ENCODE data around the gene OR10A3. TPM values are rescaled to one million over a fixed set of nuclear protein-coding genes. Genes with fewer than 3 reads are reported as not detected.
"Not testable (repeated sequence)": the region's sequence is repeated elsewhere in the genome, so short reads cannot be mapped to it uniquely, and the experiment has no call there.

Gene OR10A3, protein sequence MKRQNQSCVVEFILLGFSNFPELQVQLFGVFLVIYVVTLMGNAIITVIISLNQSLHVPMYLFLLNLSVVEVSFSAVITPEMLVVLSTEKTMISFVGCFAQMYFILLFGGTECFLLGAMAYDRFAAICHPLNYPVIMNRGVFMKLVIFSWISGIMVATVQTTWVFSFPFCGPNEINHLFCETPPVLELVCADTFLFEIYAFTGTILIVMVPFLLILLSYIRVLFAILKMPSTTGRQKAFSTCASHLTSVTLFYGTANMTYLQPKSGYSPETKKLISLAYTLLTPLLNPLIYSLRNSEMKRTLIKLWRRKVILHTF
- total RNA-seq (not detected in 2 replicates), polyA plus RNA-seq (not detected in 2 replicates)

DNA sequence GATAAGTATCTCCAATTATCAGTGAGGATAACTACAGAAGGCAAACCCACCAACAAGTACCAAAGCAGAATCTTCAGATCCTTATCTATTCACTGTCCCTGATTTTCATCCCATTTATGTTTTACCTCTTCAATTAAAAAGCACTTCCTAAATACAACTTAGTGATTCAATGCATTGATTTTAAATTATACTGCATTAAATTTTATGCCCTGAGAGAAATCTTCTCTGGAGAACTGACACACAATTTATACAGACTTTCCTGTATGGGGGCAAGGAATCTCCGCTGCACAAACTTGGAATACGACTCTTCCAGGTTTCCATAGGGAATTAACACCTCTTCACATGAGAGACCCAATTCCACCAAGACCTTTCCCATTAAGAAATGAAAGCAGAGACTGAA is at the start of gene OR10A3:
Gene OR10A3, minus strand, starts transcription at position 101 of the 400 bp plus-strand sequence. CDS start 2,188 bp downstream, outside the sequence.
- DNase-seq (ENCODE audit: low read depth in 1 of 2, low spot score in 1 of 2), result no peak
- Histone ChIP-seq H3K4me3 (no peak within 1 kb of the TSS), H3K27ac (no peak within 1 kb of the TSS), H3K9me3 (ENCODE audit: low read depth) (no peaks in the 10 kb centered on the region), H3K4me1 (ENCODE audit: low read depth) (no peaks in the 10 kb centered on the region), H3K36me3 (no peaks in the 10 kb centered on the region), H3K27me3 (no peaks in the 10 kb centered on the region)
- TF ChIP-seq, protein P1, sequence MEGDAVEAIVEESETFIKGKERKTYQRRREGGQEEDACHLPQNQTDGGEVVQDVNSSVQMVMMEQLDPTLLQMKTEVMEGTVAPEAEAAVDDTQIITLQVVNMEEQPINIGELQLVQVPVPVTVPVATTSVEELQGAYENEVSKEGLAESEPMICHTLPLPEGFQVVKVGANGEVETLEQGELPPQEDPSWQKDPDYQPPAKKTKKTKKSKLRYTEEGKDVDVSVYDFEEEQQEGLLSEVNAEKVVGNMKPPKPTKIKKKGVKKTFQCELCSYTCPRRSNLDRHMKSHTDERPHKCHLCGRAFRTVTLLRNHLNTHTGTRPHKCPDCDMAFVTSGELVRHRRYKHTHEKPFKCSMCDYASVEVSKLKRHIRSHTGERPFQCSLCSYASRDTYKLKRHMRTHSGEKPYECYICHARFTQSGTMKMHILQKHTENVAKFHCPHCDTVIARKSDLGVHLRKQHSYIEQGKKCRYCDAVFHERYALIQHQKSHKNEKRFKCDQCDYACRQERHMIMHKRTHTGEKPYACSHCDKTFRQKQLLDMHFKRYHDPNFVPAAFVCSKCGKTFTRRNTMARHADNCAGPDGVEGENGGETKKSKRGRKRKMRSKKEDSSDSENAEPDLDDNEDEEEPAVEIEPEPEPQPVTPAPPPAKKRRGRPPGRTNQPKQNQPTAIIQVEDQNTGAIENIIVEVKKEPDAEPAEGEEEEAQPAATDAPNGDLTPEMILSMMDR (IDR thresholded peaks at IDR 0.05; ENCODE audit: low read depth, low read length), result no peak

DNA sequence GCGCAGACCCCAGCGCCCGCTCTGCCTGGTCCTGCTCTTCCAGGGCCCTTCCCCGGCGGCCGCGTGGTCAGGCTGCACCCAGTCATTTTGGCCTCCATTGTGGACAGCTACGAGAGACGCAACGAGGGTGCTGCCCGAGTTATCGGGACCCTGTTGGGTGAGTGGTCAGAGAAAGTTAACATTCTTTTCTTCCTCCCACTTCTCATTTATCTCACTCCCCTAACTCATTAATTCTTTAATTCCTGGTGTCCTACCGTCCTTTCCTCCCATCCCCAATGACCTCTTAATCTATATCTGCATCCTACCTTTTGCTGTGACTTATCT is 46.0 kb upstream of the OR10A3 start:
- H3K4me1 ChIP-seq (ENCODE audit: low read depth); DNase-seq (ENCODE audit: low read depth in 1 of 2, low spot score in 1 of 2); H3K27me3 ChIP-seq; H3K9me3 ChIP-seq (ENCODE audit: low read depth): not testable (repeated sequence)
- Histone ChIP-seq H3K4me3 (peak overlapping the region; percentile 52), H3K36me3 (peaks cover 13% of the 10 kb centered on the region), H3K27ac (peak overlapping the region; percentile 65)

DNA sequence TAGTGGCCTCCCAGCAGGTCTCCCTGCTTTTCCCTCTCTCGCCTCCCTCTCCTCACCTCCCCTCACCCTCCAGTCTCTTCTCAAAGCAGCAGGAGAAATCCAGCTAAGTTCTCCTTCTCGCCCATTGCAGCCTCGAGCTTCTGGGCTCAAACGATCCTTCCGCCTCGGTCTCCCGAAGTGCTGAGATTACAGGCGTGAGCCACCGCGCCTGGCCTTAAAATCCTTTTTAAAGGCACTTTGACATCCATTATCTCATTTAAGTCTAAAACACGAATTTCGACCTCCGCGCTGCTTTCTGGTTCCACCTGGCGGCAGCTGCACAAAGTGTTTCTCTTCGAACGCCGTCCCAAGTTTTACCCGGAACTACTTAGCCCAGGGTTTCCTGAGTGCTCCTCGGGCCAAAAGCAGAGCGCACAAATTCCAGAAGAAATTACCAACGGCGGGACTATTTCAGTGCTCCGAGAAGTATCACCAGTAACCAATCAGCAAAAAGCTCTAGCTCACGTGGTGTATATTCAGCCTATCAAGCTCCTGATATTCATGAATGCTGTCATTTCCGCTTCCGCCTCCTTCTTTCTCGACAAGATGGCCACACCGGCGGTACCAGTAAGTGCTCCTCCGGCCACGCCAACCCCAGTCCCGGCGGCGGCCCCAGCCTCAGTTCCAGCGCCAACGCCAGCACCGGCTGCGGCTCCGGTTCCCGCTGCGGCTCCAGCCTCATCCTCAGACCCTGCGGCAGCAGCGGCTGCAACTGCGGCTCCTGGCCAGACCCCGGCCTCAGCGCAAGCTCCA is 45.5 kb upstream of the OR10A3 start, which contains the start of gene EIF3F:
Gene EIF3F, plus strand, starts transcription at position 570 of the 792 bp plus-strand sequence. Its CDS starts 16 bp downstream, at position 586.
- H3K4me3 ChIP-seq, result peak within 1 kb of the TSS; percentile 52
- no peaks in the 10 kb centered on the region for H3K27me3 ChIP-seq
- peak; percentile 99 to 100 for DNase-seq (ENCODE audit: low read depth in 1 of 2, low spot score in 1 of 2)
- TF ChIP-seq, protein P1 (IDR thresholded peaks at IDR 0.05; ENCODE audit: low read depth, low read length), result peak; percentile 81
- H3K27ac ChIP-seq, result peak within 1 kb of the TSS; percentile 65
- H3K4me1 ChIP-seq (ENCODE audit: low read depth), result peaks cover 6% of the 10 kb centered on the region
- H3K36me3 ChIP-seq, result peaks cover 8% of the 10 kb centered on the region
- no peaks in the 10 kb centered on the region for H3K9me3 ChIP-seq (ENCODE audit: low read depth)

DNA sequence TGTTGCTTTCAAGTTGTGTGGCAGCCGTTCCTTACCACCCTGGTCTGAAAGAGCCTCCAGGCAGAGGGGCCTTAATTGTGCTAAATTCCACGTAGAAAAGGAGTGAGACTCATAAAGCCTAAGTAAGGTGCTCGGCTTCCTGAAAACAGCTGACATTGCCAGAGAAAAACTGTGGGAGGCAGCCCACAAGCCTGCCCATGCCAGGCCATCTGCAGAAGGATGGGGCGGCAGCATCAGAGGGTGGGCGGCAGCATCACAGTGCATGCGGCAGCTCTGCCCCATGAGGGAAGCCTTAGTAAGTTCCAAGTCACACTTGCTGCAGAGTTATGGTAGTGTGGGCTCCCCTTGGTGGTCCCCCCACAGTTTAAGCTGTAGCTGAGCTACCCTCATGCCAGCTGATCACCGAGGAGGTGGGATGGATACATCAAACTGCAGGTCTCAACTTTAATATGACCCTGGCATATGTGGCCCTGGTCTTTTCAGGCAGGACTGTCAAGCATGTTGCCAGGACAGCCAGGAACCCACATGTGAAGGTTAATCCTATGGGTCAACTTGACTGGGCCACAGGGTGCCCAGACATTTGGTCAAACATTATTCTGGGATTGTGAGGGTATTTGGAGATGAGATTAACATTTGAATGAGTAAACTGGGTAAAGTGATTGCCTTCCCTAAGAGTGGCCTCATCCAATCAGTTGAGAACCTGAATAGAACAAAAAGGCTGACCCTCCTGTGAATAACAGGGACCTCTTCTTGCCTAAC is 42.5 kb upstream of the OR10A3 start:
- no peak for DNase-seq (ENCODE audit: low read depth in 1 of 2, low spot score in 1 of 2)
- peaks cover 3% of the 10 kb centered on the region for H3K36me3 ChIP-seq
- H3K27ac ChIP-seq, result no peak overlapping the region
- H3K27me3 ChIP-seq, result no peaks in the 10 kb centered on the region
- H3K9me3 ChIP-seq (ENCODE audit: low read depth), result no peaks in the 10 kb centered on the region
- no peak overlapping the region for H3K4me3 ChIP-seq
- TF ChIP-seq, protein P1 (IDR thresholded peaks at IDR 0.05; ENCODE audit: low read depth, low read length), result no peak
- peaks cover 6% of the 10 kb centered on the region for H3K4me1 ChIP-seq (ENCODE audit: low read depth)

DNA sequence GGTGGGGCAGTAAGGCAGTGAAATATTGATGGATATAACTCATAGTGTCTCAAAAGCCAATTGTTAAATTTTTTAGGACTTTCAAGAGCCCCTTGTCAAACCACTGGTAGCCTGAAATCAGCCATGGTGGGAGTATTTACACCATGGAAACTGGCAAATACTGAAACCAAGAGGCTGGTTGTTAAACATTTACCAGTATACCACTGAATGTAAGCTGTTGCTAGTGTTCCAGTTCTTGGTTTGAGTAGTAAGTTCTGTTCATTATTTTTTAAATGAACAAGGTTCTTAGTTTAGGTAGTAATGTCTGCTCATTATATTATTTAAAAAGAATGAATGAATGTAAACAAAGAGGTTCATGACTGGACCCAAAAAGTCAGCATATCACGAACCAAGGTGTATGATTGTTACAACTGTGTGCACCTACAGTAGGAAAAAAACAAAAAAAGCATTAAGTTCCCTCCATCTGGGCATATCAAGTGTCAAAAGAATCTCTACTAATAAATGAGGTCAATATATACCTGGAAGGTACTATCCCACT is 41.1 kb upstream of the OR10A3 start:
- Histone ChIP-seq H3K36me3 (no peaks in the 10 kb centered on the region), H3K9me3 (ENCODE audit: low read depth) (no peaks in the 10 kb centered on the region), H3K4me1 (ENCODE audit: low read depth) (no peaks in the 10 kb centered on the region), H3K4me3 (no peak overlapping the region), H3K27me3 (no peaks in the 10 kb centered on the region), H3K27ac (no peak overlapping the region)
- TF ChIP-seq, protein P1 (IDR thresholded peaks at IDR 0.05; ENCODE audit: low read depth, low read length), result no peak
- DNase-seq (ENCODE audit: low read depth in 1 of 2, low spot score in 1 of 2), result no peak
